OCI-LY3 (cell line): ENCODE measurements around the gene CELF4.

Experiments used
- CTCF ChIP-seq: fragments of 200-600, 300-600 bp; sonication (generic); IDR thresholded peaks from 2 replicates; pipeline ENCODE4 v1.5.1; 2014; ENCODE audit warnings: antibody characterized with exemption, low read length, low read depth
- EZH2phosphoT487 ChIP-seq: fragments of 200-600 bp; shearing (Covaris generic); IDR thresholded peaks from 2 replicates; pipeline ENCODE4 v1.6.1; 2018; ENCODE audit warnings: antibody characterized with exemption, mixed run types, low read depth

- no peak for TF ChIP-seq CTCF
- TF ChIP-seq EZH2phosphoT487 = no peak
Observed at GRCh38 chr18:37568671-37569070, 3.1 kb upstream of the CELF4 start.
